Measurements from ENCODE around the gene TH.

The TH gene

DNA sequence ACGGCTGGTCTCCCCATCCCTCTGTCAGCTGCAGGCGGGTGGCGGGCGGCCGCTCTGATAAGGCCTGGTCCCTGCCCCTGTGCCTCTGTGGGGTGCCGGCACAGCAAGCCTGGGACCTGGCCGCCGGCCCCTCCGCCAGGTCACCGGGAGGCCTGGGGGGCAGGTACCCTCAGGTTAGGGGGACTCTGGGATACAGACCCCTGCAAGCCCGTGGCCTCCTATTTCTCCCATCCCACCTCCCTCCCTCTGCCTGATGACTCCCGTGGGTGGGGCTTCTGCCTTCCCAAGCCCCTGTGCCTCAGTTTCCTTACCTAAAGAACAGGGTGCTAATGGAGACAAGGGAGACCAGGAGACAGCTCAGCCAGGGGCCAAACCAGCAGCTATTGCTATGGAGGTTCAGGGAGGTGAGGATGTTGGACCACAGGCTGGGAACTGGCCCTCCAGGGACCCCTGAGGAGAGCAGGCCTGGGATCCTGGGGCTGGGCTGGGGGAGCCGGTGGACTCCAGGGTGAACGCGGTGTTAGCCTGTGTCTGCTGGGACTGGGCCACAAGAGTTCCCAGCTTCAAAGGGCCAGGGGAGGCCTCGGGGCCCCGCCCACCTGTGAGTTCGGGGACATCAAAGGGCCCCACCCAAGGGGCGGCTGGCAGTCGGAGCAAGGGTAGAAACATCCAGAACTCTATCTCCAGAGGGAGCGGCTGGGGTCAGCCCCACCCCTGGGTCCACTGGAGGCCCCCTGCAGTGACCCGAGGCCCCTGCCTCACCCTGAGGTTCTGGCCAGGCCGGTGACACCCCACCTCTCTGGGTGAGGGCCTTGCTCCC is 32.0 kb upstream of the TH start:
- H3K4me1 Mint-ChIP-seq = peaks cover 2% of the 10 kb centered on the region
- H3K27ac Mint-ChIP-seq = no peak overlapping the region
- ATAC-seq (ENCODE audit: low read depth) (no peak), DNase-seq (ENCODE audit: low spot score in 2 of 2) (no peak)
- H3K36me3 Mint-ChIP-seq = no peaks in the 10 kb centered on the region
- peaks cover 10% of the 10 kb centered on the region for H3K27me3 Mint-ChIP-seq
- no peak overlapping the region for H3K4me3 Mint-ChIP-seq
- H3K9me3 Mint-ChIP-seq = peaks cover 2% of the 10 kb centered on the region

DNA sequence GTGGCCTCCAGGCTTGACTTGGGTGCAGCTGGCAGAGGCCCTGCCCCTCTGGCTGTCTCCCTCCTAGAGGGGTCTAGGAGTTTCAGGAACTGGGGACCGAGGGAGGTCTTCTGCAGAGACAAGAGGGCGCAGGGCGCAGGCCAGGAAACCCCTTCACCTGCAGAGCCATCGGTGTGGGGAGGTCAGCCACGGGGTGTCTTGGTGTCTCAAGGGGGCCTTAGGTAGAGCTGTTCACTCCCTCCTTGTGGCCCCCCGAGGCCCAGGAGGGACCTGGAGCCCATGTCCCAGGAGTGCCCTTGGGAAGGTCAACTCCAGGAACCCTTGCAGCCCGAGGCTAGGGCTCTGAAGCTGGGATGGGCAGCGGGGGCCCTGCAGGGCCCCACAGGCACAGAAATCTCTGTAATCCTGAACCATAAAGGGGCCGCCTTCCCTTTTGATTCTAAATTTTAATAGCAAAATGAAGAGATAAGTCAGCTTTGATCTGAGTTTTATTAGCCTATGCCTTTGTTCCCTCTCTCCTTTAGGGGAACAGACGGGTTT is 31.4 kb upstream of the TH start:
- Mint-ChIP-seq H3K27ac (no peak overlapping the region), H3K9me3 (peaks cover 2% of the 10 kb centered on the region), H3K27me3 (peaks cover 8% of the 10 kb centered on the region), H3K4me1 (peaks cover 2% of the 10 kb centered on the region), H3K4me3 (no peak overlapping the region), H3K36me3 (no peaks in the 10 kb centered on the region)
- ATAC-seq (ENCODE audit: low read depth) (no peak), DNase-seq (ENCODE audit: low spot score in 2 of 2) (no peak)

DNA sequence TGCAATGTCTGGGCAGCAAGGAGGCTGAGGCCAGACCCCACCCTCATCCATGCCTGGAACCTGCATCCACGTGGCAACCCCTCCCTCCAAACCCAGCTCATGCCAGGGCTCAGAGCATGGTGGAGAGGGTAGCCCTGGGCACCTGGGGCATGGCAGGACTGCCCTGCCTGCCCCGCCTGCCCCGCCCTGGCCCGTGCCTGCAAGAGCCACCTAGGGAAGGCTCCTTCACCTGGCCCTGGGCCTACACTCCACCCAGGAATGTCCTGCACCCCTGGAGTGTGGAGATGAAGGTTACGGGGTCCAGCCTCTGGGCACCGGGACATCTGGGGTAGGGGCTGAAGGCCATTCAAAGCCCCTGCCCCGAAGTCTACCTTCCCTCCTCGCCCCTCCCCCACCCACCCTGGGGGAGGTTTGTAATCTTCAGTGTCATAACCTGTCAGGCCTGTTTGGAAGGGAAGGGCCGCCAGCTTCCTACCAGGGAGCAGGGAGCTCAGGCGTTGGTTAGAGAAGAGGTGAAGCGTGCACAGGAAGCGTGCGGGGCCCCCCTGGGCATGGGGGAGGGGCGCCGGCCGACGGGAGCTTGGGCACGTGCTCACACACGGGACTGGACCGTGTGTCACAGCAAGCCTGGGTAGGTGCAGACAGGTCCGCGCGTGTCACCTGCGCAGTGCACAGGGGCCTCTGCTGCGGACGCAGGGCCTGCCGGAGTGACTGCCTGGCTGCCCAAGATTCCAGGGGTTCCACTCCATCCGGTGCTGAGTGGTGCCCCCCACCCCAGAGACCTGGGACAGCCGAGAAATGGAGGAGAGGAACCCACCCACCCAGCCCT is 30.7 kb upstream of the TH start:
- DNase-seq (ENCODE audit: low spot score in 2 of 2) (no peak), ATAC-seq (ENCODE audit: low read depth) (no peak)
- Mint-ChIP-seq H3K27ac (no peak overlapping the region), H3K4me1 (peaks cover 2% of the 10 kb centered on the region), H3K27me3 (peaks cover 6% of the 10 kb centered on the region), H3K4me3 (no peak overlapping the region), H3K36me3 (no peaks in the 10 kb centered on the region), H3K9me3 (peaks cover 2% of the 10 kb centered on the region)

DNA sequence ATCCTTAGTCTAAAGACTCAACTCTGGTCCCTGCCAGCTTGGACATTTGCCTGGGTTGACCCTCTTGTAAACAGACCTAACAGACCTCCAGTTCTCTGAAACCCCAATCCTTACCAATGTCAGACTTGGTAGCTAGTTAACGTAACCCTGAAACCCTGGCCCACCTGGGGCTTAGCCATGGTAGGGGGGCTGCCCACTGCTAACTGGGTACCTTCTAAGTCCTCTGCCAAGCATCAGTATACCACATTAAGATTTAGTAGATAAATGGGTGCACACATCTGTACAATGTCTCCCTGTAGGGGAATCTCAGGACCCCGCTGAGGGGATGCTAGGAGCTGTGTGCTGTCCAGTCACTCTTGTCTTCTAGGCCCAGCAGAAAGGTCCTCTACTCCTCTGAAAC is 29.9 kb upstream of the TH start:
- ATAC-seq (ENCODE audit: low read depth) = no peak

DNA sequence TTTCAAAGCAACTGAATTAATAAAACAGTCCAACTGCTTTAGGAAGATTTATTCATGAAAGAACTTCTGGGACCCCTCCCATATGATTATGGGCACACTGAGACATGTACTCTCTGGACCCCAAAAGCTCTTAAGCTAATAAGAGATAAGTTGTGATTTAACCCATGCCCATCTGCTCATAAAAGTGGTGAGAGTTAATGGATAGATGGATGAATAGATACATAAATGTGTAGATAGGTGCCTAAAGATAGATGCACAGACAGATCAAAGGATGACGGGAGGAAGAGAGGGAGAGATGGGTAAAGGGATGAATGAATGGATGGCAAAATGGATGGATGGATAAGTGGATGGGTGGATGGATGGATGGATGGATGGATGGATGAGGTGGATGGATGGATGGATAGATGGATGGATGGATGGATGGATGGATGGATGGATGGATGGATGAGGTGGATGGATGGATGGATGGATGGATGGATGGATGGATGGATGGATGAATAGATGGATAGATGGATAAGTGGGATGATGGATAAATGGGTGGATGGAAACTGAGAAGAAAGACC is 29.4 kb upstream of the TH start:
- Mint-ChIP-seq H3K4me1 (peaks cover 14% of the 10 kb centered on the region), H3K9me3 (peaks cover 2% of the 10 kb centered on the region), H3K27ac (no peak overlapping the region), H3K4me3 (no peak overlapping the region), H3K27me3 (peaks cover 14% of the 10 kb centered on the region), H3K36me3 (no peaks in the 10 kb centered on the region)
- no peak for ATAC-seq (ENCODE audit: low read depth)
- no peak for DNase-seq (ENCODE audit: low spot score in 2 of 2)

More for the DNA sequence above, 29.9 kb upstream of the TH start:
- Mint-ChIP-seq H3K27me3 (peaks cover 10% of the 10 kb centered on the region), H3K4me1 (peaks cover 10% of the 10 kb centered on the region), H3K36me3 (no peaks in the 10 kb centered on the region), H3K9me3 (peaks cover 2% of the 10 kb centered on the region), H3K4me3 (no peak overlapping the region), H3K27ac (no peak overlapping the region)
- DNase-seq (ENCODE audit: low spot score in 2 of 2) = no peak

DNA sequence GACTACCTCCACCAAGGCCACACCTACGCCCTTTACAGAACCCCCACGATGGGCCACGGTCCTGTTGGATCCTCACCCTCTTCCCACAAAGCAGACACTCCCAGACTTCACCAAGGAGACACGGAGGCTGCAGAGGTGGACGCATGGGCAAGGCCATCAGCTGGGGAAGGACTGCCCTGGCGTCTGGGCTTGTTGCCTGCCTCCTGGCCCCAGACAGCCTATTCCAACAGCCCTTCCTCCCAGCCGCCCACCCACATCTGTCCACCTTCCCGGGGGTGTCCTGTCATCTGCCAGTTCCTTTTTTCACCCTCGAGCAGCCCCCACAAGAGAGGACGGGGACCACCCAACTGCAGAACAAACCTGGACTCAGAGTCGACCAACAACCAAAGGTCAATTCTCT is 28.9 kb upstream of the TH start:
- ATAC-seq (ENCODE audit: low read depth) (no peak), DNase-seq (ENCODE audit: low spot score in 2 of 2) (no peak)
- H3K9me3 Mint-ChIP-seq = peaks cover 2% of the 10 kb centered on the region
- H3K27me3 Mint-ChIP-seq = peaks cover 16% of the 10 kb centered on the region
- H3K4me1 Mint-ChIP-seq = peaks cover 14% of the 10 kb centered on the region
- no peaks in the 10 kb centered on the region for H3K36me3 Mint-ChIP-seq
- no peak overlapping the region for H3K27ac Mint-ChIP-seq
- no peak overlapping the region for H3K4me3 Mint-ChIP-seq

DNA sequence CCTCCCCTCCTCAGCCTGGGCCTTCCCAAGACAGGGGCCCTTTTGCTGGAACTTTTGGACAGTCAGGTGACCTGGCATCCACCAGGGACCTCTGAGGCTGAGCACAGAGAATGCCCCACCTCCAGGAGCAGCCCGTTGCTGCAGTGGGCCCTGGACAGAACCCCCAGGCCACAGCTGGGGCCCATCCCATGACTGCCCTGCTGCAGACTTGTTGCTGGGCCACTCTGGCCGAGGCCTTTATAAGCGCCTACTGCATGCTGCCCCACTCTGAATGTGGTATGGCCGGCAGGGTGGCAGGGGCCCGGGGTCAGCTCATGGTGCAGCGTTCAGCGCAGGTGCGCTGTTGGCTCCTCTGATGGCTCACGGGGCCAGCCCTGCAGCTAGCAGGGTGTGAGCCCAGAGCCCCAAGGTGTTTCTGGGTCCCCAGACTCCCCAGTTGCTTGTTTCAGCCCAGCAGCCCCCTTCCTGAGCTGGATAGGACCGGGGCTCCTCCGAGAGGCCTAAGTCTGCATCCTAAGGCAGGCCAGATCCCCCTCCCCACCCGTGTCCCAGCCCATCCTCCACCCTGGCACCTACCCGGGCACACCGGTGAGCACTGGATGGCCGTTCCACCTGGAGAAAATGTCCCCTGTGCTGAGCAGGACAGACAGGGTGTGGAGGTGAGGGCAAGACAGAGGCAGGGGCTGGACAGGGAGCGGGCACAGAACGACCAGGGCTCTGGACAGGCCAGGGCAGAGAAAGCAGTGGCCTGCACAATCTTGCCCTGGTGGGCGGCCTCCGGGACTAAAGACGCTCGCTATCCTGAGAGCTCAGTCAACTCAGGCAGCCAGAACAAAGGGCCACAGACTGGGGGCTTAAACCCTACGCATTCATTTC is 28.1 kb upstream of the TH start:
- Mint-ChIP-seq H3K27me3 (peaks cover 18% of the 10 kb centered on the region), H3K9me3 (peaks cover 2% of the 10 kb centered on the region), H3K4me1 (peaks cover 17% of the 10 kb centered on the region), H3K36me3 (no peaks in the 10 kb centered on the region), H3K27ac (no peak overlapping the region), H3K4me3 (no peak overlapping the region)
- ATAC-seq (ENCODE audit: low read depth) (no peak), DNase-seq (ENCODE audit: low spot score in 2 of 2) (no peak)

DNA sequence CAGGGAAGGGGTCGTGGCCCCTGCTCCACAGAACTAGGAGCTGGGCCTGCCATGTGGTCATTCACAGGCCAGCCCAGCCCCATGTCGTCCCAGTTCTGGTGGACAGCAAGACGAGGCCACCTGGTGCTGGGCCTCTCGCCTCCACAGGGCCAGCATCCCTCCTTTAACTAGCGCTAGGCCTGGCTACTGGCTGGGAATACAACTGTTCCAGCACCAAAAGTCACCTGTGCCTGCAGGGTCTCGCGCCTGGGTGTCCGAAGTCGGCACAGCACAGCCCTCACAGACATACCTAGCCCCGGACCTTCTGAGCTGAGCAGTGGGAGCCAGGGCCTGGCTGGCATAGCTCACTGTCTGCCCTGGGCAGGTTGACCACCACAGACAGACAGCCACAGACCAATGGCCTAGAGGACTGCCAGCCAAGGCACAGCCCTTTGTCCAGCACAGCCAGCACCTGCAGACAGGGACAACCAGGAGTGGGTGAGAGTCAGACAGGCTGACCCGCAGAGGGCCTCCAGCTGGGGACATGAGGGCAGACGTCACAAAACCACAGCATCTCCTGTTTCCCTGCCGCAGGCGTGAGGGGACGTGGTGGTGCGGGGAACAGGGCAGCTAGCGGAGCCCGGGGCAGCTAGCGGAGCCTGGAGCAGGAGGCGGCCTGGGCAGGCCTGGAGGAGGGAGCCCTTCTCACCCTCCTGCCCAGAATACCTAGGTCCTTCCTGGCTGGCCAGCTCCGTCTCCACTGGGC is 27.2 kb upstream of the TH start:
- H3K27ac Mint-ChIP-seq = no peak overlapping the region
- no peak for ATAC-seq (ENCODE audit: low read depth)

DNA sequence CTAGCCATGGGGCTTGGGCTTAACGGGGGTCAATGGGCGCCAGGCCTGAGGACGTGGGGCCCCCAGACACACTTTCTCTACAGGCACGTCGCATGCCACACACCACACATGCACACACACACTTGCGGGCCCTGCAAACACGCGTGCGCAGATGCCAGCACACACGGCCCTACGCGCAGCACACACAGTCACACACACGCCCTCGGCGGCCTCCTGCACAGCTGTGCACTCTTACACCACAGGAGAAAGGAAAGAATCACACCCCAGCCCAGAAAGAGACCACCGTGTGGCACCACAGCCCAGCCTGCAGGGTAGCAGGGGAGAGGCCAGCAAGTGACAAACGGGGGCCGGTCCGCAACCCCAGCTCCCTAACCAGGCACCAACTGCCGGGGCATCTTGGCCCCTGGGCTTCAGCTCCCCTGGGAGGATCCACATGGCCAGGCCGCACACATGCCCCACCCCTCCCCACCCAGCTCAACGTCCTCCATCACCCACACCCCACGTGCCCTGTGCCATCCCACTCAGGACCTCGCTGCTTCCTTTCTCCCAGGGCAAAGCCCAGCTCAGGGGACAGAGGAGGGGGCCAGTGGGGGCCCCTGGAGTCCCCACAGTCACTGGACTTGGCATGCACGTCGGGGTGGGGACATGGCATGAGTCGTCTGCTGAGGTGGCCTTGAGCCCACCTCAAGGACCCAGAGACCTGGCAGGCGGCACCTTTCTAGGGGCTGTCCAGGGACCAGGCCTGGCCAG is 26.3 kb upstream of the TH start:
- no peak overlapping the region for H3K4me3 Mint-ChIP-seq

More for the DNA sequence above, 27.2 kb upstream of the TH start:
- H3K4me3 Mint-ChIP-seq = no peak overlapping the region
- no peak for DNase-seq (ENCODE audit: low spot score in 2 of 2)
- no peaks in the 10 kb centered on the region for H3K36me3 Mint-ChIP-seq
- H3K27me3 Mint-ChIP-seq = peaks cover 18% of the 10 kb centered on the region
- peaks cover 17% of the 10 kb centered on the region for H3K4me1 Mint-ChIP-seq
- peaks cover 2% of the 10 kb centered on the region for H3K9me3 Mint-ChIP-seq

DNA sequence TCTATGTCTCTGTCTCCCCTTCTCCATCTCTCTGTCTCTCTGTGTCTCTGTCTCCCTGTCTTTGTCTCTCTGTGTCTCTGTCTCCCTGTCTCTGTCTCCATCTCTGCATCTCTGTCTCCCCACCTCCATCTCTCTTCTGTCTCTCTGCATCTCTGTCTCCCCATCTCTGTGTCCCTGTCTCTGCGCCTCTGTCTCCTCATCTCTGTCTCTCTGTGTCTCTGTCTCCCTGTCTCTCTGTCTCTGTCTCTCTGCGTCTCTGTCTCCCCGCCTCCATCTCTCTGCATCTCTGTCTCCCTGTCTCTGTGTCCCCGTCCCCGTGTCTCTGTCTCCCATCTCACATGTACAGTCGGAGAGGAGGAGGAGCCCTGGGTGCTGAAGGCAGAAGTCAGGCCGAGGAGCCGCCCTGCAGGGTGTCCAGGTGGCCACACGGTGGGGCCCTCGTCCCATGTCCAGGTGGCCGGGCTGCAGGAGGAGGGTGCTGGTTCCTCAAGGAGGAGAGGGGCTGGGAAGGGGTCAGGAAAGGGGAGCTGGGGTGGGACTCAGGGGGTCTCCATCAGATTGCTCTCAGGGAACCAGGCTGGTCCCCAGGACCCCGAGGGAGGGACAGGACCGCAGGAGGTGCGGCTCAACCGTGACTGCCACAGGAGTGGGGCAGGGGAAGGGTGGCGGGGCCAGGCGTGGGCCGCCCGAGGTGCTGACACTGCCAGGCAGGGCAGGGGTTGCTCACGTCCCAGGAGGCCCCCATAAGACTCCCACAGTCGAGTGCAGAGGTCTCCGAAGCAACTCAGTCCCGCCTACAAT is 25.6 kb upstream of the TH start:
- Mint-ChIP-seq H3K9me3 (peaks cover 2% of the 10 kb centered on the region), H3K4me1 (peaks cover 15% of the 10 kb centered on the region), H3K36me3 (no peaks in the 10 kb centered on the region), H3K4me3 (no peak overlapping the region), H3K27ac (peak overlapping the region; percentile 3), H3K27me3 (peaks cover 21% of the 10 kb centered on the region)
- DNase-seq (ENCODE audit: low spot score in 2 of 2) (peak; percentile 65 to 71), ATAC-seq (ENCODE audit: low read depth) (peak; percentile 95)

More for the DNA sequence above, 26.3 kb upstream of the TH start:
- peaks cover 21% of the 10 kb centered on the region for H3K27me3 Mint-ChIP-seq
- no peak for ATAC-seq (ENCODE audit: low read depth)
- peaks cover 2% of the 10 kb centered on the region for H3K9me3 Mint-ChIP-seq
- no peak for DNase-seq (ENCODE audit: low spot score in 2 of 2)
- H3K36me3 Mint-ChIP-seq = no peaks in the 10 kb centered on the region
- peaks cover 17% of the 10 kb centered on the region for H3K4me1 Mint-ChIP-seq
- no peak overlapping the region for H3K27ac Mint-ChIP-seq

DNA sequence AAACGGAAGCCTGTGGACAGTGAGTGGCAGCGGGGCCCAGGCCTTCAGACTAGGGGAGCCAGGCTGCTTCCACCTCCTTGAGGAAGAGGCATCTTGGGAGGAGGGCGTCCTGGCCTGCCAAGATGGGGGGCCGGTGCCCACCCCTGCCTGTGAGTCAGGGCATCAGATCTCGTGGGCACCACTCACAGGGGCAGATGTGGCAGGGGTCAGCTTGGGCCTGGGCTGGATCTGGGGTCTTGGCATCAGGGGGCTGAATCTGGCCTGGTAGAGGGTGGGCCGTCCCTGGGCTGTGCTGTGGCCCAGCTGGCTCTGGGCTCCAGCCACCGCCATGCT is 24.1 kb upstream of the TH start:
- ATAC-seq (ENCODE audit: low read depth) (no peak), DNase-seq (ENCODE audit: low spot score in 2 of 2) (no peak)
- no peaks in the 10 kb centered on the region for H3K36me3 Mint-ChIP-seq
- no peak overlapping the region for H3K27ac Mint-ChIP-seq
- H3K9me3 Mint-ChIP-seq = no peaks in the 10 kb centered on the region
- no peak overlapping the region for H3K4me3 Mint-ChIP-seq
- H3K27me3 Mint-ChIP-seq = peaks cover 19% of the 10 kb centered on the region
- H3K4me1 Mint-ChIP-seq = peaks cover 18% of the 10 kb centered on the region

Measured in memory B cell (primary cell).